ENCODE data around the gene CACNA2D3.

CACNA2D3 gene

DNA sequence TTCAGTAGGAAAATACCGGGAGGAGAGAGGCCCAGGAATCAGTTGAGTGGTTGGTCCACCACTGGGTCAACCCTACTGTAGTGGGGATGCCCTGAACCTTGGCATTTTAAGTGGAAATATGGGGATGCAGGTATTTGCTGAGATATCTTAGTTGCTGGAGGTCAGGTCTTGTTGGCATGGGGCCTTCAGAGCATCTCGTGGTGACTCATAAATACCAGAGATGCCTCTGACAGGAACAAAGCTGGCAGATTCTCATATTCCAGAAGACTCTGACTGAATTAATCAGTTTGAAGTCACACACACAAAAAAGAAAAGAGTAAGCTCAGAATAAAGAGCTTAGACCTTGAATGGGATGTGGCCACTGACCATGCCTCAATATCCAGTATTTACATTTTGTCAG, 91.6 kb downstream of the CACNA2D3 start:
- DNase-seq (ENCODE audit: extremely low read depth in 1 of 2, low read depth in 1 of 2), result no peak

GRCh38 chr3:54214845-54215244, 92.5 kb downstream of the CACNA2D3 start:
- no peak for DNase-seq (ENCODE audit: extremely low read depth in 1 of 2, low read depth in 1 of 2)

DNA sequence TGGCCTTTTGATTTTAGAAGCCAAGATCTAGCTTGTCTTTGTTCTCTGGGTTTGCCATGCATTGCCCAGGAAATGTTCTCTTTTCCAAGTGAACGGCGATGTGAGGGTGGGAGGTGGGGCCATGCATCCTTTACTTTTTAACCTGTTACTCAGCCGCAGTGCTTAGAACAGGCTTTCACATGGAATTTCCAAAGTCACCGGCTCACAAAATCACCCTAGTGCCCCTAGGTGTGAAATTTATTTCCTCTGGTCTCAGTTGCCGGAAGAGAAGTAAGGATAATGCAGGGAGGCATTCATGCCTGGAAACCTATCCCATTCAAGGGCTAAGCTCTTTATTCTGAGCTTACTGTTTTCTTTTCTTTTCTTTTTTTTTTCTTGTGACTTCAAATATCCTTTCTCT, 93.2 kb downstream of the CACNA2D3 start:
- no peak for DNase-seq (ENCODE audit: extremely low read depth in 1 of 2, low read depth in 1 of 2)

- DNase-seq (ENCODE audit: extremely low read depth in 1 of 2, low read depth in 1 of 2), result no peak
These were observed 95.5 kb downstream of the CACNA2D3 start for GRCh38 chr3:54217828-54218227.

- DNase-seq (ENCODE audit: extremely low read depth in 1 of 2, low read depth in 1 of 2), result no peak
These were observed 100.0 kb downstream of the CACNA2D3 start for GRCh38 chr3:54222316-54222715.

DNA sequence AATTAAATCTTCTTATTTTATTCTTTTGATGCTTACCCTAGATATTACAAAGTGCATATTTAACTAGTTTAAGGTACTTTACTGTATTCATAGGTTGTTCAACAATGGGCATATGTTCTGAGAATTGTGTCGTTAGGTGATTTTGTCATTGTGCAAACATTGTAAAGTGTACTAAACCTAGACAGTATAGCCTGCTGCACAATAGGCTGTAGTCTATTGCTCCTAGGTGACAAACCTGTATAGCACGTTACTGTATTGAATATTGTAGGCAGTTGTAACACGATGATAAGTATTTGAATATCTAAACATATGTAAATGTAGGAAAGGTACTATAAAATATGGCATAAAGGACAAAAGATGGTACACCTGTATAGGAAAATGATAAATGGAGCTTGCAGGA, 100.7 kb downstream of the CACNA2D3 start:
- DNase-seq (ENCODE audit: extremely low read depth in 1 of 2, low read depth in 1 of 2), result no peak

- no peak for DNase-seq (ENCODE audit: extremely low read depth in 1 of 2, low read depth in 1 of 2)
These were observed 103.6 kb downstream of the CACNA2D3 start for GRCh38 chr3:54225841-54226528.

GRCh38 chr3:54228806-54229205, 106.5 kb downstream of the CACNA2D3 start:
- no peak for DNase-seq (ENCODE audit: extremely low read depth in 1 of 2, low read depth in 1 of 2)

DNA sequence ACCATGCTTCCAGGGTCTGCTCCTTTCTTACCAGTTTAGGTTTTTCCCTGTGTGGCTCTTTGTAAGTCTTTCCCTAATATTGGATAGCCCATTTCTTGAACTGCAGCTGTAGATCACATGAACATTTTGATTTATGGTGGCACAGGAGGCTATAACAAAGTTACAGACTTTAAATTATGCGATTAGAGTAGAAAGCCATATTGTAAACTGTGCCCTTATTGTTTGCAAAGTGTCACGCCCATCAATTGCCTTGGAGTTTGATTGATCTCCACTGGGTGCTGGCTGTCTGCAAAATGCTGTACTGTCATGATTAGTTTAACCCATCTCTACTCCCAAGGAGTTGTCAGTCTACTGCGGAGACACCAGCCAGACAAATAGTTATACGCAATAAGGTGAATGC, 110.3 kb downstream of the CACNA2D3 start:
- no peak for DNase-seq (ENCODE audit: extremely low read depth in 1 of 2, low read depth in 1 of 2)

DNA sequence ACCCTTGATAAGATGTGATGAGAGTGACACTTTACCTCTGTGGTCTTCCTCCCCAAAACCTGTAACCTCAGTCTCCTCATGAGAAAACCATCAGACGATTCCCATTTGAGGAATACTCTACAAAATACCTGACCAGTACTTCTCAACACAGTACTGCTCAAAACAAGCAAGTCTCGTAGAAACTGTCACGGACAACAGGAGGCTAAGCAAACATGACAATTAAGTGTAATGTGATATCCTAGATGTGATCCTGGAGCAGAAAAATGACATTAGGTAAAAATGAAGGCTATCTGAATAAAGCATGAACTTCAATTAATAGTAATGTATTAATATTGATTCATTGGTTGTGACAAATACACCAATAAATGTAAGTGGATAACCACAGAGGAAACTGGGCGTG, 113.6 kb downstream of the CACNA2D3 start:
- DNase-seq (ENCODE audit: extremely low read depth in 1 of 2, low read depth in 1 of 2), result no peak

GRCh38 chr3:54237109-54237508, 114.8 kb downstream of the CACNA2D3 start:
- DNase-seq (ENCODE audit: extremely low read depth in 1 of 2, low read depth in 1 of 2), result no peak

GRCh38 chr3:54237788-54238502, 115.6 kb downstream of the CACNA2D3 start:
- no peak for DNase-seq (ENCODE audit: extremely low read depth in 1 of 2, low read depth in 1 of 2)

GRCh38 chr3:54240309-54240708, 118.0 kb downstream of the CACNA2D3 start:
- DNase-seq (ENCODE audit: extremely low read depth in 1 of 2, low read depth in 1 of 2), result no peak

GRCh38 chr3:54243056-54243931, 120.9 kb downstream of the CACNA2D3 start:
- no peak for DNase-seq (ENCODE audit: extremely low read depth in 1 of 2, low read depth in 1 of 2)

GRCh38 chr3:54243960-54244682, 121.8 kb downstream of the CACNA2D3 start:
- no peak for DNase-seq (ENCODE audit: extremely low read depth in 1 of 2, low read depth in 1 of 2)

- DNase-seq (ENCODE audit: extremely low read depth in 1 of 2, low read depth in 1 of 2), result no peak
These were observed 129.4 kb downstream of the CACNA2D3 start for GRCh38 chr3:54251705-54252104.

DNA sequence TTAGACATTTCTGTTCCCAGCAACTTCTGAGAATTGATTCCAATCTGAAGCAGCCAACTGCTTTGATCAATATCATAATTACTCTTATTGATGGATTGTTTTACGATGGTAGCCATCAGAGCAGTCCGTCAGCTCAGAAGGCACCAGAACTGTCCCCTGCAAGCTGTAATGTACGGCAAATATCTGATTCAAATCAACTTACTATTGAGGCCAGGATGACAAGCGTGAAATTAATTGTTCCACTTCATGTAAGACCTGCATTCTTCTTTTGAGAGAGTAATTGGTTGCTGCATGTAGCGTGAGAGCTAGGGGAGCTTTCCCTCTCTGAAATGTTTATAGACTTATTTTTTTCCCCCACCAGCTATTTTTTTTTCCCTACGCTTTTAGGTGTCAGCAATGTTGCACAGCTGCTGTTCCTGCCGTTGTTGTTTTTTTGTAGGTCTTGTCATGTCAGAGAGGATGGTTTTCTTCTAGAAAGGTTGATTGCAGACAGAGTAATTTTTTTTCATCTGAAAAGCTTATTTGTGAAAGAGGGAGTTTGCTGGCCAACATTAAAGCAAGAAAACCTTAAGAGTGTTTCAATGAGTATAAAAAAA, 134.9 kb downstream of the CACNA2D3 start:
- no peak for DNase-seq (ENCODE audit: extremely low read depth in 1 of 2, low read depth in 1 of 2)

GRCh38 chr3:54259636-54260035, 137.3 kb downstream of the CACNA2D3 start:
- no peak for DNase-seq (ENCODE audit: extremely low read depth in 1 of 2, low read depth in 1 of 2)

DNA sequence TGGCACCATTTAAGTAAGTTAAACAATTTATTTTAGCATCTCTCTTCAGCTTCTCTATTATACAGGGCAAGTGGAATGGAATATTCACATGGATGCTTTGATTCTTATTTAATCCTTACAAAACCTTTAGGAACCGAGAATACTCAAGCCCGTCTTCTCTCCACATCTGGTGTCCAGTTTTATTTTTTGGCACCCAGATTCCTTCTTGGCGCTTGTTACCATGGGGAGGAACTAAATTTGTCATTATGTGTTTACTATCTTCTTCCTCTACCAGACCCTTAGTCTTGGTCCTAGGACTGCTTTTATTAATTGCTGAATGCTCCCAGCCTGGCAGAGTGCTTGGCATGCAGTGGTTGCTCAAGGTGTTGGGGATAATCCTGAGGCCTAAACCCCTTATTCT, 138.8 kb downstream of the CACNA2D3 start:
- no peak for DNase-seq (ENCODE audit: extremely low read depth in 1 of 2, low read depth in 1 of 2)

- no peak for DNase-seq (ENCODE audit: extremely low read depth in 1 of 2, low read depth in 1 of 2)
These were observed 140.2 kb downstream of the CACNA2D3 start for GRCh38 chr3:54262541-54262940.

DNA sequence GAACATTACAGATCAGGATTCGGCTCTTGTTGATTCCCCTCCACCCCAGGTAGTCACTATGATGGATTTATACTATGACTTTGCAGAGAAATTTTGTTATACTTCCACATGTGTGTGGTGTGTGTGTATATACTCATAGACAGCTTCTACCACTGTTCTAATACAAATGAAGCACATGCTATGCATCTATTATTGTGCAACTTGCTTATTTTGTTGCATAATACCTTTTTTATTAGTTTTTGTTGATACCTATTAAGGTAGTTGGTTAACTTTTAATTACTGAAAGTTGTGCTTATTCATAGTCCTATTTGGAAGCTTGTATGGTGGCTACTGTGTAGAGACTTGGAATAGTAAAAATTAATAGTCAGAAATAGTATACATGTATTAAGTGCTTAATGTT, 140.6 kb downstream of the CACNA2D3 start:
- DNase-seq (ENCODE audit: extremely low read depth in 1 of 2, low read depth in 1 of 2), result no peak
